Activated CD4-positive, alpha-beta T cell treated with anti-CD3 and anti-CD28 coated beads, Interleukin-2, amount 10 ng/mL, durations not matched to agents 24 days and 14 days (primary cell): ENCODE measurements around the gene ZFAND3. TPM values are rescaled to one million over a fixed set of nuclear protein-coding genes. Genes with fewer than 3 reads are reported as not detected.
A peak's percentile ranks its signal among the peaks of the same experiment; 100 is the strongest.

Experiments used
- DNase-seq: peaks from one replicate; pipeline ENCODE4 v3.0.0; 2022
- H3K27ac Mint-ChIP-seq: one replicate; pipeline ENCODE4 v1.8.0; 2022; ENCODE audit warnings: mild to moderate bottlenecking, mixed read lengths
- H3K27me3 Mint-ChIP-seq: one replicate; pipeline ENCODE4 v1.8.0; 2022; ENCODE audit warnings: mixed read lengths
- H3K36me3 Mint-ChIP-seq: one replicate; pipeline ENCODE4 v1.8.0; 2022; ENCODE audit warnings: low read depth, mild to moderate bottlenecking, mixed read lengths
- H3K4me1 Mint-ChIP-seq: one replicate; pipeline ENCODE4 v1.8.0; 2021; ENCODE audit warnings: mixed read lengths
- H3K4me3 Mint-ChIP-seq: one replicate; pipeline ENCODE4 v1.8.0; 2022; ENCODE audit warnings: mild to moderate bottlenecking, moderate library complexity, mixed read lengths
- H3K9me3 Mint-ChIP-seq: one replicate; pipeline ENCODE4 v1.8.0; 2021; ENCODE audit warnings: mixed read lengths
- intact Hi-C: fragments of 100-400 bp; cut with micrococcal nuclease; formaldehyde crosslinking; loops from one replicate; pipeline ENCODE4 v1.15.1; 2023
- total RNA-seq: library from RNA; stranded (reverse); gene quantifications from 2 replicates; pipeline ENCODE4 v1.2.3, GENCODE V29; 2022

ZFAND3 gene
- total RNA-seq, 1 donor from 2014 or later: 31.5 TPM

- Mint-ChIP-seq H3K4me1 (no peaks in the 10 kb centered on the region), H3K27ac (no peak overlapping the region), H3K4me3 (no peak overlapping the region), H3K27me3 (no peaks in the 10 kb centered on the region), H3K36me3 (no peaks in the 10 kb centered on the region), H3K9me3 (no peaks in the 10 kb centered on the region)
- DNase-seq: no peak
- intact Hi-C loops: no loop called here
Observed at GRCh38 chr6:38161754-38162492, 342.4 kb downstream of the ZFAND3 start.

- Mint-ChIP-seq H3K4me3 (no peak overlapping the region), H3K4me1 (no peaks in the 10 kb centered on the region), H3K36me3 (no peaks in the 10 kb centered on the region), H3K27me3 (no peaks in the 10 kb centered on the region), H3K9me3 (no peaks in the 10 kb centered on the region), H3K27ac (no peak overlapping the region)
- intact Hi-C loops: no loop called here
- no peak for DNase-seq
Observed at GRCh38 chr6:38162493-38163185, 343.1 kb downstream of the ZFAND3 start.

DNA sequence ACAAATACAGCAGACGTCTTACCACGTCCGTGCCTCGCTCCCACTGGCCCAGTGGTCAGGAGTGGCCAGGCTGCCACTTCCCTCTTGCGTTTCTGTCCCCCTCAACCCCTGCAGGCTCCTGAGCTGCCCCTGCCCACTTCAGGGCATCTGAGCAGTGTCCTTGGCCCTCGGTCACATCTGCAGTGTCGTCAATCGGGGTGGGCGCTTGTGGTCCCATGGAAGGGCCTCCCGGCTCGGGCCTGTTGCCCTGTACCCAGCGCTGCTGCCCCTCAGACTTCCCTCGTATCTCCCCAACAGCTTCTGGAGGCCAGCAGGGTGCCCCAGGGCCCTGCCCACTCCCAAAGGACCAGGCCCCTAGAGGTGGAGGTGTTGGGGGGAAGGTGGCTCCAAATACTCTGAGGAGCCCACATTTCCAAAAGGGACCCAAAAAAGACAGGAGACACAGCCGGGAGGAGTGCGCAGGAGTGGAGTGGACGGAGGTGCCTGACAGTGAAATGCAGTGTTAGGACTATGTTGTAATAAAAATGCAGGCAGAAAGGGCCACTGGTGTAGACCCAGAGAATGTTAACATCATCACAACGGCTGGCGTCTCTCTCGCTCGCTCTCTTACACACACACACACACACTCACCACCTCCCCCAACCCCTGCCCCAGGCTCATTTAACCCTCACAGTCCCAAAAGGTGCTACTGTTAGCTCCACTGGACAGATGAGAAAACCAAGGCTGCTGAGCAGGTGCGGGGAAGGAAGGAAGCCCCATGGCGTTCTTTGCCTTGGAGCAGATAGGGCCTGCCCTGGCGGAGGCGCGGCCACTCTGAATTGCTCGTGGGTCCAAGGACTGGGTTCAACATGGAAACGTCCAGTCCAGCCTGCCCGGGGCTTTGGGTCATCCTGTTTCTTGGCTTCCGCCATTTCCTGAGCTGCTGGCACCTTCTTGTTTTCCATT, 343.9 kb downstream of the ZFAND3 start:
- intact Hi-C loops: no loop called here
- H3K4me3 Mint-ChIP-seq: no peak overlapping the region
- H3K4me1 Mint-ChIP-seq: no peaks in the 10 kb centered on the region
- H3K27me3 Mint-ChIP-seq: no peaks in the 10 kb centered on the region
- no peaks in the 10 kb centered on the region for H3K36me3 Mint-ChIP-seq
- H3K27ac Mint-ChIP-seq: no peak overlapping the region
- DNase-seq: no peak
- H3K9me3 Mint-ChIP-seq: no peaks in the 10 kb centered on the region

DNA sequence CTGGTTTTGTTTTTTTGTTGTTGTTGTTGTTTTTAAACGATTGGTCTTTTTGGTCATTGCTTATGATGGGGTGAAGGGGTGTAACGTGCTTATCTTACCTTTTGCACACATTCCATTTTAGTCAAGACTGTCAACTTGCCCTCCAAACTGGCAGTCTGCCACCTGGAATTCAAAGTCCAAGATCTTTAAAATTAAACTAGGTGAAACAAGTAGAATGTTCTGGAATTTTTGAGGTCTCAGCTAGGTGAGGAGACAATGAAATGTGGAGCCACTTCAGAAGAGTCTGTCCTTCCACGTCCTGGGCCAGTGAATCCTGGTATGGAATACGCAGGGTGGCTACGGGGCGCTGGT, 344.6 kb downstream of the ZFAND3 start:
- DNase-seq: no peak
- Mint-ChIP-seq H3K27ac (no peak overlapping the region), H3K4me1 (no peaks in the 10 kb centered on the region), H3K27me3 (no peaks in the 10 kb centered on the region), H3K36me3 (no peaks in the 10 kb centered on the region), H3K4me3 (no peak overlapping the region), H3K9me3 (no peaks in the 10 kb centered on the region)
- intact Hi-C loops: no loop called here

DNA sequence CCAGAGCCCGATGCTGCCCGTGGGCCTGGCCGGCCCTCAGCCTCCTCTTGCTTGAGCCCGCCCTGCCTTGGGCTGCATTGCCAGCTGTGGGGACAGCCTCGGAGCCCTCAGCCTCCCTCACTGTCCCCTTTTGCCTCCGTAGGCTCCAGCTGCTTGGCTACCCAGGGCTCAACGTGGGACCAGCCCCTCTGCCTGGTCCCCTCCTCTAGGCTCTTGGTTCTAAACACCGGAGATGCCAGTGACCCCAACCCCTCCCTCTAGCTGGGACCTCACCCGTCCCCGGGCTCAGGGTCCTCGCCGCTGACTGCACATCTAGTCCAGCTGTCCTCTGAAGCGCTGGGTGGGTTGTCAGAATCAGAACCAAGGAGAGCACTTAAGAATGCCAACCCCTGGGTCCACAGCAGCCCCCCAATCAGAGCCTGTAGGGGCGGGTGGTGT, 345.2 kb downstream of the ZFAND3 start:
- no peak for DNase-seq
- no peaks in the 10 kb centered on the region for H3K9me3 Mint-ChIP-seq
- no peaks in the 10 kb centered on the region for H3K36me3 Mint-ChIP-seq
- H3K27ac Mint-ChIP-seq: no peak overlapping the region
- H3K4me3 Mint-ChIP-seq: no peak overlapping the region
- no peaks in the 10 kb centered on the region for H3K27me3 Mint-ChIP-seq
- intact Hi-C loops: no loop called here
- H3K4me1 Mint-ChIP-seq: no peaks in the 10 kb centered on the region

GRCh38 chr6:38166411-38167240, 347.1 kb downstream of the ZFAND3 start:
- DNase-seq: no peak
- intact Hi-C loops: no loop called here
- H3K36me3 Mint-ChIP-seq: no peaks in the 10 kb centered on the region
- no peaks in the 10 kb centered on the region for H3K9me3 Mint-ChIP-seq
- no peaks in the 10 kb centered on the region for H3K4me1 Mint-ChIP-seq
- no peak overlapping the region for H3K4me3 Mint-ChIP-seq
- no peaks in the 10 kb centered on the region for H3K27me3 Mint-ChIP-seq
- no peak overlapping the region for H3K27ac Mint-ChIP-seq

- no peaks in the 10 kb centered on the region for H3K27me3 Mint-ChIP-seq
- H3K9me3 Mint-ChIP-seq: no peaks in the 10 kb centered on the region
- H3K4me1 Mint-ChIP-seq: no peaks in the 10 kb centered on the region
- H3K36me3 Mint-ChIP-seq: no peaks in the 10 kb centered on the region
- no peak for DNase-seq
- H3K27ac Mint-ChIP-seq: peak overlapping the region; percentile 11
- intact Hi-C loops: no loop called here
- no peak overlapping the region for H3K4me3 Mint-ChIP-seq
Observed at GRCh38 chr6:38167598-38167997, 348.1 kb downstream of the ZFAND3 start.

- no peak overlapping the region for H3K4me3 Mint-ChIP-seq
- H3K36me3 Mint-ChIP-seq: no peaks in the 10 kb centered on the region
- intact Hi-C loops: no loop called here
- H3K27ac Mint-ChIP-seq: no peak overlapping the region
- no peaks in the 10 kb centered on the region for H3K4me1 Mint-ChIP-seq
- H3K27me3 Mint-ChIP-seq: no peaks in the 10 kb centered on the region
- DNase-seq: no peak
- H3K9me3 Mint-ChIP-seq: no peaks in the 10 kb centered on the region
Observed at GRCh38 chr6:38168126-38168525, 348.6 kb downstream of the ZFAND3 start.

DNA sequence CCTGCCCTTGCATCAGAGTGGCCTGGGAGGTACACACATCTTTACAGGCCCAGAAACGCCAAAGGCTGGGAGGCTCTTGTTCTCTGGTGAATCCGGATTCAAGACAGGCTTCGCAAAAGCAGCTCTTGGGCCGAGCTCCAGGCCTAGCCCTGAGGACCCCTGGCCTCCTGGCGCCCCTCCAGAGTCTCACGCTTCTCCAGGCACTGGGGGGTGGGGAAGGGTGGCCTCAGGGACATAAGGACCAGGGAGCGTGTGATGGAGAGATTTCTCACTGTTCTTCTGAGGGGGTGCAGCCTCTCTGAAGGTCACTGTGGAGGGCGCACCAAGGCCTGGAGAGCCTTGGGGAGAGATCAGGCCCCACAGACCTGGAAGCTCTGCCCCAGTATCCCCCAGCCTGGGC, 349.2 kb downstream of the ZFAND3 start:
- Mint-ChIP-seq H3K27ac (no peak overlapping the region), H3K9me3 (no peaks in the 10 kb centered on the region), H3K4me1 (no peaks in the 10 kb centered on the region), H3K36me3 (no peaks in the 10 kb centered on the region), H3K27me3 (no peaks in the 10 kb centered on the region), H3K4me3 (no peak overlapping the region)
- intact Hi-C loops: no loop called here
- no peak for DNase-seq

- Mint-ChIP-seq H3K36me3 (no peaks in the 10 kb centered on the region), H3K4me3 (no peak overlapping the region), H3K27ac (no peak overlapping the region), H3K27me3 (no peaks in the 10 kb centered on the region), H3K4me1 (no peaks in the 10 kb centered on the region), H3K9me3 (no peaks in the 10 kb centered on the region)
- DNase-seq: no peak
- intact Hi-C loops: no loop called here
Observed at GRCh38 chr6:38169221-38169976, 349.9 kb downstream of the ZFAND3 start.

DNA sequence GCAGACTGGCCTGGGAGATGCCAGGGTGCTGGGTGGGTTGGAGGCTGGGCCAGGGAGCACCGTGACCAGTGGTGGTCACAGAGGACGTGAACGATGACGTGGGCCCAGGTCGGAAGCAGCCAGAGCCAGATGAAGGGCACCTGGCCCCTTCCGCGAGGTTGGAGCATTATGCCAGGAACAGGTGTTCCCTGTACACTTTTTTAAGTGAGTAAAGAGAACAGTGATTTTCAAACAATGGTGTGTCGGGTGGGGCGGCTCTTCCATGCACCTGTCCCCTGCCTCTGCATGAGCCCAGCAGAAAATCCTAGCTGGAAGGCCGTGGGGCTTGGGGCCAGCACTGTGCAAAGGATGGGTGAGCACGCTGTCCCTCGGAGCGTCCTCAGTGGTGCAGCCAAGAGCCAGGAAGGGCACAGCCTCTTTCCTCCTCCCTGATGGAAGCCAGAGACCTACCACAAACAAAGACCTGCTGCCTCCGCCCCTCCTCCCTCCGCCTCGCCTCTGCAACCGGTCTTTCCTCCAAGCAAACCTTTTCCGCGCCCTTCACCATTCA, 350.5 kb downstream of the ZFAND3 start:
- no peaks in the 10 kb centered on the region for H3K27me3 Mint-ChIP-seq
- H3K27ac Mint-ChIP-seq: no peak overlapping the region

GRCh38 chr6:38170666-38171355, 351.3 kb downstream of the ZFAND3 start:
- Mint-ChIP-seq H3K36me3 (no peaks in the 10 kb centered on the region), H3K27ac (no peak overlapping the region), H3K9me3 (no peaks in the 10 kb centered on the region), H3K4me1 (no peaks in the 10 kb centered on the region), H3K27me3 (no peaks in the 10 kb centered on the region), H3K4me3 (no peak overlapping the region)
- no peak for DNase-seq
- intact Hi-C loops: no loop called here

More for the DNA sequence above, 350.5 kb downstream of the ZFAND3 start:
- no peak for DNase-seq
- Mint-ChIP-seq H3K4me3 (no peak overlapping the region), H3K36me3 (no peaks in the 10 kb centered on the region), H3K9me3 (no peaks in the 10 kb centered on the region), H3K4me1 (no peaks in the 10 kb centered on the region)
- intact Hi-C loops: no loop called here
